Measurements from ENCODE around the gene INPP4B.

DNA sequence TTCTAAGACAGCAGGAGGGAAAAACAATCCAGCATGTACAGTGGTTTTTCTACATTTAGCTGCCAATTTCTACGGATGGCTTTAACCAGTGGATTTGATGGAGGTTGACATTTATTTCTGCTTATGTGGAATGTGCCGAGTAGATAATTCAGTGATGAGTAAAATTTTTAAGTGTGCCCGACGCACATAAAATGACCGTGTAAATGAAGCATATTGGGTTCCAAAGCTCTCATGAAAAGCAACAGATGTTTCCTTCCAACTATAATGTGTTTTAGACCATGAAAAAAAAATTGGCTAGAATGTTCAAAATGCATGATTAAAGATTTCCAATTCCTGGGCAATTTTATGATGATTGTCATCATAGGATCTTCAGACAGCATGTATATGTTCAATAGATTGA is 14.1 kb downstream of the INPP4B start:
- TF ChIP-seq, protein P1, sequence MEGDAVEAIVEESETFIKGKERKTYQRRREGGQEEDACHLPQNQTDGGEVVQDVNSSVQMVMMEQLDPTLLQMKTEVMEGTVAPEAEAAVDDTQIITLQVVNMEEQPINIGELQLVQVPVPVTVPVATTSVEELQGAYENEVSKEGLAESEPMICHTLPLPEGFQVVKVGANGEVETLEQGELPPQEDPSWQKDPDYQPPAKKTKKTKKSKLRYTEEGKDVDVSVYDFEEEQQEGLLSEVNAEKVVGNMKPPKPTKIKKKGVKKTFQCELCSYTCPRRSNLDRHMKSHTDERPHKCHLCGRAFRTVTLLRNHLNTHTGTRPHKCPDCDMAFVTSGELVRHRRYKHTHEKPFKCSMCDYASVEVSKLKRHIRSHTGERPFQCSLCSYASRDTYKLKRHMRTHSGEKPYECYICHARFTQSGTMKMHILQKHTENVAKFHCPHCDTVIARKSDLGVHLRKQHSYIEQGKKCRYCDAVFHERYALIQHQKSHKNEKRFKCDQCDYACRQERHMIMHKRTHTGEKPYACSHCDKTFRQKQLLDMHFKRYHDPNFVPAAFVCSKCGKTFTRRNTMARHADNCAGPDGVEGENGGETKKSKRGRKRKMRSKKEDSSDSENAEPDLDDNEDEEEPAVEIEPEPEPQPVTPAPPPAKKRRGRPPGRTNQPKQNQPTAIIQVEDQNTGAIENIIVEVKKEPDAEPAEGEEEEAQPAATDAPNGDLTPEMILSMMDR (IDR thresholded peaks at IDR 0.05; ENCODE audit: low read length) = no peak
- no peak for TF ChIP-seq EZH2 (IDR thresholded peaks at IDR 0.05; ENCODE audit: borderline replicate concordance, low read length)
